MCF 10A (cell line): Measurements from ENCODE around the gene FAM240B. TPM values are rescaled to one million over a fixed set of nuclear protein-coding genes. Genes with fewer than 3 reads are reported as not detected.

ENCODE experiments used
- BruUV-seq: library from RNA; stranded (reverse); fragments of 400-500 nt; replicated peaks from 2 replicates; lab custom pipeline; 2021; lab: Mats Ljungman, UMichigan
- CTCF ChIA-PET: fragments of 300-600 bp; sonication (Branson Sonifier 250); formaldehyde crosslinking; extraction: SDS; loops from one replicate; lab custom pipeline; 2021; ENCODE audit warnings: antibody characterized with exemption, inconsistent platforms; lab: Yijun Ruan, JAX
- POLR2A ChIA-PET: fragments of 300-600, 350-650 bp; sonication (Branson Sonifier 250); formaldehyde crosslinking; extraction: SDS; loops from one replicate; lab custom pipeline; 2020; ENCODE audit warnings: antibody characterized with exemption, inconsistent platforms; lab: Yijun Ruan, JAX
- DNase-seq: peaks from one replicate; pipeline ENCODE4 v3.0.0-alpha.2; 2018; ENCODE audit not compliant: unreplicated experiment
- H3K27ac Mint-ChIP-seq: one replicate; pipeline ENCODE4 v1.8.0; 2022; ENCODE audit warnings: mild to moderate bottlenecking, low read depth, mixed read lengths; ENCODE audit not compliant: unreplicated experiment
- H3K27me3 Mint-ChIP-seq: one replicate; pipeline ENCODE4 v1.8.0; 2022; ENCODE audit warnings: mixed read lengths; ENCODE audit not compliant: insufficient read depth, unreplicated experiment
- H3K36me3 Mint-ChIP-seq: one replicate; pipeline ENCODE4 v1.8.0; 2022; ENCODE audit warnings: mild to moderate bottlenecking, moderate library complexity, mixed read lengths; ENCODE audit not compliant: insufficient read depth, unreplicated experiment
- H3K4me1 Mint-ChIP-seq: one replicate; pipeline ENCODE4 v1.8.0; 2022; ENCODE audit warnings: mixed read lengths; ENCODE audit not compliant: insufficient read depth, unreplicated experiment
- H3K4me3 Mint-ChIP-seq: one replicate; pipeline ENCODE4 v1.8.0; 2022; ENCODE audit warnings: mild to moderate bottlenecking, moderate library complexity, mixed read lengths; ENCODE audit not compliant: unreplicated experiment
- H3K9me3 Mint-ChIP-seq: one replicate; pipeline ENCODE4 v1.8.0; 2022; ENCODE audit warnings: mixed read lengths; ENCODE audit not compliant: unreplicated experiment
- intact Hi-C: fragments of 100-400 bp; cut with micrococcal nuclease; formaldehyde crosslinking; loops from 2 replicates; pipeline ENCODE4 v1.14.1; 2022
- total RNA-seq: library from RNA; stranded (reverse); gene quantifications from 2 replicates; pipeline ENCODE4 v1.2.3, GENCODE V29; 2022
- TF ChIP-seq, protein P1 (sequence below): fragments of 200-600 bp; IDR thresholded peaks from one replicate; pipeline ENCODE4 v1.8.0; 2022; ENCODE audit warnings: antibody characterized with exemption, mild to moderate bottlenecking; ENCODE audit not compliant: unreplicated experiment

Gene FAM240B
- total RNA-seq, 1 experiment from 2014 or later = not detected

DNA sequence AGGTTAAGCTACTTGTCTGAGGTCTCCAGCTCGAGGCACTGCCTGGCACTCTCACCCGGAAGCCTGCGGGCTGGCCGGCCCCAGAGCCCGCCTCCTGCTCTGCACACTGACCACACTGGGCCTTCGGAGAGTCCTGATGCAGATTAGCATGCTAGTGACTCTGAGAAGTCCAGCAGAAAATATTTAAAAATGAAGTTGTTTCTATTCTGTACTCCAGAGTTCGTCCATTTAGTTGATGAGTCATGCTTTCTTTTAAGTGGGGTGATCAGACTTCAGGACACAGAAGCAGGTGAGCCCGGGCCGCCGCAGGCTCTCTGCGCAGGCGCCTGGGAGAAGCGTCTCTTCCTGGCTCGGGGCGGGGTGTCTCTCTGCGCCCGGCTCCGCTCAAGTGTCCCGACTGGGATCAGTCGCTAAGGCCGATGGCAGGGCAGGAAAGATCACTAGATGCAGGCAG lies 32.5 kb downstream of the FAM240B start:
- ChIA-PET CTCF (interaction anchor here (0.6 kb wide), 1 partner anchor 319 kb away, joined by 3 read pairs; no protein-coding TSS in a partner anchor), POLR2A (no interaction called here)
- Mint-ChIP-seq H3K27me3 (no peaks in the 10 kb centered on the region), H3K4me3 (peak overlapping the region; percentile 67), H3K4me1 (peaks cover 23% of the 10 kb centered on the region), H3K27ac (peak overlapping the region; percentile 95), H3K36me3 (no peaks in the 10 kb centered on the region), H3K9me3 (no peaks in the 10 kb centered on the region)
- BruUV-seq = no TSS peak
- TF ChIP-seq, protein P1, sequence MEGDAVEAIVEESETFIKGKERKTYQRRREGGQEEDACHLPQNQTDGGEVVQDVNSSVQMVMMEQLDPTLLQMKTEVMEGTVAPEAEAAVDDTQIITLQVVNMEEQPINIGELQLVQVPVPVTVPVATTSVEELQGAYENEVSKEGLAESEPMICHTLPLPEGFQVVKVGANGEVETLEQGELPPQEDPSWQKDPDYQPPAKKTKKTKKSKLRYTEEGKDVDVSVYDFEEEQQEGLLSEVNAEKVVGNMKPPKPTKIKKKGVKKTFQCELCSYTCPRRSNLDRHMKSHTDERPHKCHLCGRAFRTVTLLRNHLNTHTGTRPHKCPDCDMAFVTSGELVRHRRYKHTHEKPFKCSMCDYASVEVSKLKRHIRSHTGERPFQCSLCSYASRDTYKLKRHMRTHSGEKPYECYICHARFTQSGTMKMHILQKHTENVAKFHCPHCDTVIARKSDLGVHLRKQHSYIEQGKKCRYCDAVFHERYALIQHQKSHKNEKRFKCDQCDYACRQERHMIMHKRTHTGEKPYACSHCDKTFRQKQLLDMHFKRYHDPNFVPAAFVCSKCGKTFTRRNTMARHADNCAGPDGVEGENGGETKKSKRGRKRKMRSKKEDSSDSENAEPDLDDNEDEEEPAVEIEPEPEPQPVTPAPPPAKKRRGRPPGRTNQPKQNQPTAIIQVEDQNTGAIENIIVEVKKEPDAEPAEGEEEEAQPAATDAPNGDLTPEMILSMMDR = no peak
- intact Hi-C loops = no loop called here
- DNase-seq = peak; percentile 69

DNA sequence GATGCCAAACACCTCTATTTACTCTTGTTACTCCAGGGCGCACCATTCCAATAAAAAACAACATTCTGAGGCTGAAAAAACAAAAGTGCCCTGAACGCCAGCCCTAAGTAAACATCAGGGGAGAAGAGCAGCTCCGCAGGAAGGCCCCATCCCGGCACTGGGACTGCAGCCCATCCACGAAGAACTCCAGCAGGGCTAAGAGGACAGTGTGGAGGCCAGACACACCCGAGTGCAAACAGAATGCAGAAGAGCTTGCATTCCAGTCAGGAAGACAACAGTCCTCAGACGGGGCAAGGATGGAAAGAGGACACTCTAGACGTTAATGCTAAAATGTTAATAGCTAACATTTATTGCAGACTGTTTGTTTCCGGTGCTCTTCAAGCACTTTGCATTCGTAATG lies 33.0 kb downstream of the FAM240B start:
- Mint-ChIP-seq H3K36me3 (no peaks in the 10 kb centered on the region), H3K27ac (no peak overlapping the region), H3K27me3 (no peaks in the 10 kb centered on the region), H3K9me3 (no peaks in the 10 kb centered on the region), H3K4me3 (no peak overlapping the region), H3K4me1 (peaks cover 28% of the 10 kb centered on the region)
- no TSS peak for BruUV-seq
- ChIA-PET CTCF (interaction anchor here (0.6 kb wide), 1 partner anchor 318 kb away, joined by 3 read pairs; no protein-coding TSS in a partner anchor), POLR2A (no interaction called here)
- intact Hi-C loops = no loop called here
- no peak for DNase-seq
- TF ChIP-seq, protein P1 = no peak

DNA sequence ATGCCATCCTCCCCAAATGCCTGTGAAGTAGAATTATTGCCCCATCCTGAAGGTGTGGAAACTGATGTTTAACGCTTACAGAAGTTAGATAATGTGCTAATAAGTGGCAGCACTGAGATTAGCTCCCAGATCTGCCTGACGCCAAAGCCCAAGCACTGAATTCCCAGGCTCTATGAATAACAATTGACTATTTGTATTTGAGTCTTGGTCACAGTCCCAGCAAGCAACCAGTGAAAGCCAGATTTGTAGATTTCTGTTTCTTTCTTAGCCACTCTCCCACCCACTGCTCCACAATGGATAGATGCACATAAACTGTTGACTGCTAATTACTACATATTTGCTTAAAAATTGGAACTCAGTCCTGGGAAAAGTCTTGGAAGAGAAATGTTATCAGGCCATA lies 34.4 kb downstream of the FAM240B start:
- TF ChIP-seq, protein P1 = no peak
- DNase-seq = no peak
- ChIA-PET POLR2A (no interaction called here), CTCF (no interaction called here)
- H3K9me3 Mint-ChIP-seq = no peaks in the 10 kb centered on the region
- H3K4me1 Mint-ChIP-seq = peaks cover 34% of the 10 kb centered on the region
- no peaks in the 10 kb centered on the region for H3K27me3 Mint-ChIP-seq
- H3K27ac Mint-ChIP-seq = no peak overlapping the region
- no TSS peak for BruUV-seq
- intact Hi-C loops = no loop called here
- no peaks in the 10 kb centered on the region for H3K36me3 Mint-ChIP-seq
- no peak overlapping the region for H3K4me3 Mint-ChIP-seq

DNA sequence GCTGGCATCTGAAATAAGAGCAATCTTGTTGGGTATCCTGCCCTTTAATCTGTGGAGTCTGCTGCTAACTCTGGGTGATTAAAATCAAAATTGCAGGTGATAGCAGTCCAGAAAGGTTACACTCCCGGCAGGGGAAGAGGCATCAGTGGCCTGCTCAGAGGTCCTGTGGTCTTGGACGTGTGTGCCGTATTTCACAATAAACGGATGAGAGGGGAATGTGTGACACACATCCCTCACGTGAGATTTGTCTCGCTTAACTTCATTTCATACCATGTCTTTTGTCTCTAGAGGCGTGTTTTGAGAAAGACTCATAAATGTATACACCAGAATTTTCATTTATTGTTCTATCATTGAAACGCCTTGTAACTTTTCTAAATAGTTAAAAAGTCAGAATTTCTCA lies 36.6 kb downstream of the FAM240B start:
- DNase-seq = peak; percentile 65
- H3K27me3 Mint-ChIP-seq = no peaks in the 10 kb centered on the region
- H3K4me3 Mint-ChIP-seq = no peak overlapping the region
- TF ChIP-seq, protein P1 = no peak
- no peaks in the 10 kb centered on the region for H3K9me3 Mint-ChIP-seq
- ChIA-PET POLR2A (no interaction called here), CTCF (interaction anchor here (0.6 kb wide), 1 partner anchor 12 kb away, joined by 3 read pairs; no protein-coding TSS in a partner anchor)
- no peaks in the 10 kb centered on the region for H3K36me3 Mint-ChIP-seq
- peaks cover 38% of the 10 kb centered on the region for H3K4me1 Mint-ChIP-seq
- no TSS peak for BruUV-seq
- intact Hi-C loops = no loop called here
- no peak overlapping the region for H3K27ac Mint-ChIP-seq
